ENCODE measurements around the gene GPD2.
"Not testable (repeated sequence)": the region's sequence is repeated elsewhere in the genome, so short reads cannot be mapped to it uniquely, and the experiment has no call there.

Gene GPD2

GRCh38 chr2:156598563-156598962 is 162.4 kb downstream of the GPD2 start:
- DNase-seq, result no peak

GRCh38 chr2:156600196-156600595 is 164.0 kb downstream of the GPD2 start:
- no peak for DNase-seq

- DNase-seq, result no peak
Observed at GRCh38 chr2:156601855-156602551, 165.8 kb downstream of the GPD2 start.

- no peak for DNase-seq
Observed at GRCh38 chr2:156602552-156602933, 166.4 kb downstream of the GPD2 start.

- DNase-seq, result no peak
Observed at GRCh38 chr2:156615836-156616322, 179.7 kb downstream of the GPD2 start.

- not testable (repeated sequence) for DNase-seq
Observed at GRCh38 chr2:156618071-156618470, 181.9 kb downstream of the GPD2 start.

GRCh38 chr2:156619021-156619539 is 182.9 kb downstream of the GPD2 start:
- DNase-seq, result no peak

- DNase-seq, result no peak
Observed at GRCh38 chr2:156622491-156622890, 186.3 kb downstream of the GPD2 start.

GRCh38 chr2:156625360-156626170 is 189.4 kb downstream of the GPD2 start:
- DNase-seq, result no peak

- no peak for DNase-seq
Observed at GRCh38 chr2:156626931-156627330, 190.8 kb downstream of the GPD2 start.

- no peak for DNase-seq
Observed at GRCh38 chr2:156630579-156631337, 194.6 kb downstream of the GPD2 start.

GRCh38 chr2:156635646-156636045 is 199.5 kb downstream of the GPD2 start:
- DNase-seq, result no peak

All from NCI-H69 (cell line).